ENCODE data around the gene CATSPER3.

- no peak for TF ChIP-seq POLR2A (IDR thresholded peaks at IDR 0.05)
- TF ChIP-seq, protein P1, sequence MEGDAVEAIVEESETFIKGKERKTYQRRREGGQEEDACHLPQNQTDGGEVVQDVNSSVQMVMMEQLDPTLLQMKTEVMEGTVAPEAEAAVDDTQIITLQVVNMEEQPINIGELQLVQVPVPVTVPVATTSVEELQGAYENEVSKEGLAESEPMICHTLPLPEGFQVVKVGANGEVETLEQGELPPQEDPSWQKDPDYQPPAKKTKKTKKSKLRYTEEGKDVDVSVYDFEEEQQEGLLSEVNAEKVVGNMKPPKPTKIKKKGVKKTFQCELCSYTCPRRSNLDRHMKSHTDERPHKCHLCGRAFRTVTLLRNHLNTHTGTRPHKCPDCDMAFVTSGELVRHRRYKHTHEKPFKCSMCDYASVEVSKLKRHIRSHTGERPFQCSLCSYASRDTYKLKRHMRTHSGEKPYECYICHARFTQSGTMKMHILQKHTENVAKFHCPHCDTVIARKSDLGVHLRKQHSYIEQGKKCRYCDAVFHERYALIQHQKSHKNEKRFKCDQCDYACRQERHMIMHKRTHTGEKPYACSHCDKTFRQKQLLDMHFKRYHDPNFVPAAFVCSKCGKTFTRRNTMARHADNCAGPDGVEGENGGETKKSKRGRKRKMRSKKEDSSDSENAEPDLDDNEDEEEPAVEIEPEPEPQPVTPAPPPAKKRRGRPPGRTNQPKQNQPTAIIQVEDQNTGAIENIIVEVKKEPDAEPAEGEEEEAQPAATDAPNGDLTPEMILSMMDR (IDR thresholded peaks at IDR 0.05 in 4 of 5, conservative IDR thresholded peaks at IDR 0.05 in 1 of 5), result no peak
Observed at GRCh38 chr5:135033901-135034235, 66.2 kb downstream of the CATSPER3 start, which contains the start of gene PITX1.

Data from gastrocnemius medialis (tissue), 4 donors.